ENCODE measurements around the gene PPHLN1. TPM values are rescaled to one million over a fixed set of nuclear protein-coding genes. Genes with fewer than 3 reads are reported as not detected.
A peak's percentile ranks its signal among the peaks of the same experiment; 100 is the strongest.

Gene PPHLN1
- total RNA-seq, 4 donors from 2014 or later, result 42.7 to 57.1 (median 53.2) TPM

DNA sequence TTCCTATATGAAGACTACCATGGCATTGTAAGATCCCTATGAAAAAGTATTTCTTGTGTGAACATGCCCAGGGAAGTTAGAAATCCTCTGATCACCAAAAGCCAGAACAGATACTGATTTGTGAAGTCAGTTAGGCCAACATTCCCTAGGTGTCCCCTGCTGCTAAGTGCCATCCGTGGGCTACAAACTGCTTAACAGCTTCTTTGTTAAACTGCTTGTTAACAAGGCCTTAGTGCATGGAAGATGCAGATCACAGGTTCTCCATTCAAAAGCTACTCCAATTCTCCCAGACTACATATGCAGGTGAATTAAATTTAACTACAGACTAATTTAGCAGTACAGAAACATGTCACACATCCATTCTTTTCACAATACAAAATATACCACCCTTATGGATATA lies 155.4 kb downstream of the PPHLN1 start:
- TF ChIP-seq, protein P1, sequence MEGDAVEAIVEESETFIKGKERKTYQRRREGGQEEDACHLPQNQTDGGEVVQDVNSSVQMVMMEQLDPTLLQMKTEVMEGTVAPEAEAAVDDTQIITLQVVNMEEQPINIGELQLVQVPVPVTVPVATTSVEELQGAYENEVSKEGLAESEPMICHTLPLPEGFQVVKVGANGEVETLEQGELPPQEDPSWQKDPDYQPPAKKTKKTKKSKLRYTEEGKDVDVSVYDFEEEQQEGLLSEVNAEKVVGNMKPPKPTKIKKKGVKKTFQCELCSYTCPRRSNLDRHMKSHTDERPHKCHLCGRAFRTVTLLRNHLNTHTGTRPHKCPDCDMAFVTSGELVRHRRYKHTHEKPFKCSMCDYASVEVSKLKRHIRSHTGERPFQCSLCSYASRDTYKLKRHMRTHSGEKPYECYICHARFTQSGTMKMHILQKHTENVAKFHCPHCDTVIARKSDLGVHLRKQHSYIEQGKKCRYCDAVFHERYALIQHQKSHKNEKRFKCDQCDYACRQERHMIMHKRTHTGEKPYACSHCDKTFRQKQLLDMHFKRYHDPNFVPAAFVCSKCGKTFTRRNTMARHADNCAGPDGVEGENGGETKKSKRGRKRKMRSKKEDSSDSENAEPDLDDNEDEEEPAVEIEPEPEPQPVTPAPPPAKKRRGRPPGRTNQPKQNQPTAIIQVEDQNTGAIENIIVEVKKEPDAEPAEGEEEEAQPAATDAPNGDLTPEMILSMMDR (IDR thresholded peaks at IDR 0.05), result no peak
- ATAC-seq (ENCODE audit: low FRiP score), result no peak
- no peak for DNase-seq (ENCODE audit: low spot score)

DNA sequence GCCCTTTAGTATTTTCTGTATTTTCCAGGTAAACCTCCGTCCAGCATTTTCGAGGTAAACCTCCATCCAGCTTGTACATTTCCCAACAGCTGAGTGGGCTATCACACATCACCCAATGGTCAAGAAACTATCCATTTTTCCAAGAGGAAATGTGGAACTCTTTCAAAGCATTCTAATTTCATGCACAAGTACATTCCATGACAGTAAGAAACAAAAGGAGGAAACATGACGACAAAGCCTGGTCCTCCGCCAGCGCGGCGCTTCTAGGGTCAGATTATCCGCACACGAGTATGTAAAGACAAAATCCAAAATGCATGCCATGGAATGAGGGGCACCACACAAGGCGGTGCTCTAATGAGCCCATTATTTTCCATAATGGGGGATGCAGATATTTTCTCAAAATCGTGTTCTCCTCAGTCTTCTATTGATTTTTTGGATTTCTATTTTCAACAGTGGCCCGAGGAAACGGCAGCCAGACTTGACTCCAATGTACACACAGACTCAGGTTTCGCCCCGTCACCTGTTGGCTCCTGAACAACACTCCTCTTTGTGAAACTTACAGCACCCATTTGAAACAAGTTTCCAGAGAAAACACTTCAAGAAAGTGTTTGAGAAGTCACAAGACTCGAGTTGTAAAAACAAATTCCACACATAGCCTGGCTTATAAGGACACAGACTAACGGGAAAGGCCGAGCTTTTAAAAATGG lies 156.2 kb downstream of the PPHLN1 start:
- TF ChIP-seq, protein P1 (IDR thresholded peaks at IDR 0.05), result no peak
- peak; percentile 3 for ATAC-seq (ENCODE audit: low FRiP score)
- DNase-seq (ENCODE audit: low spot score), result peak; percentile 27

DNA sequence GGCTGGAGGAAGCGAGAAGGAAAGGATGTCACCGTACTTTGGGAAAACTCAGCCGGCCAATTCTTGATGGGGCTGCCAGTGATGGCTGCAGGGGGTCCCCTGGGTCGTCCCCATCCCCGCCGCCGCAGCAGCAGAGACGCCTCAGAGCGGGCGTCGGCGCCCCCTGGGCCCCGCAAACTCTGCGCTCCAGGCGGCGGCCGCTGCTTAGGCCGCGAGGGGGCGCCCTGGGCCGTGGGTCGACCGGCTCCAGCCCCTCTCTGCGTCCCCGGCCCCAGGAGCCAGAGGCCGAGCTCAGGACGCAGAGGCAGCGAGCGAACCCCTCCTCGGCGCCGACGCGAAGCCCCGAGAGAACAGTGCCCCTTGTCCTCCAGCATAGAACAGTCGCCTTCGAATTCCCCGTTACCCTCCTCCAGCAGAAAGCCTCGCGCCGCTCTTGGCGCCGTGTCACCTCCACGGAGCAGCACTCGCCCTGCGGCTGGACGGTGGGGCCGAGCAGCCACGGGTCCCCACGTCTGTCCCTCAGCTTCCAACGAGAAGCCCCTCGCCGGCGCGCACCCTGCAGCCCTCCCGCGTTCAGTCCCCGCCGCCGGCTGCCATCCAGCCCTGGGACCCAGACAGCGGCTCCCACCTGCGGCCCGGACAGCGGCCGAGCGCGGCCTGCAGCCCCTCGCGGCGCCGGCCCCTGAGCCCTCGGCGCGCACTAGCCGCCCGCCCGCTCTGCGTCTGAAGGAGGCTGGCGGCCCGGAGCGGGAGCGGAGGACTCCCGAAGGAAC lies 157.0 kb downstream of the PPHLN1 start:
- TF ChIP-seq, protein P1 (IDR thresholded peaks at IDR 0.05), result peak in 1 of 3 donors; percentile 78
- DNase-seq (ENCODE audit: low spot score), result peak; percentile 29
- peak; percentile 89 for ATAC-seq (ENCODE audit: low FRiP score)

DNA sequence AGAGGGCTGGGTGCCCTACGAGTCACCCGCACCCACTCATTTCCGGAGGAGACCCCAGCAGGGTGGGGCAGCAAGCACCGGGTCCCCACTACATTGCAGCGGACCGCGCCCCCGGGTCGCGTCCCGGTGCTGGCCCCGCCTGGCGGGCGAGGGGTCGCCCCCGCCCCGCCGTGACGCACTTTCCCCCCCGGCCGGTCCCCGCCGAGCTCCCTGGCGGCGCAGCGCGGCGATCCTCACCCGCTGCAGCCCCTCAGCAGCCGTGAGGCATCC lies 157.5 kb downstream of the PPHLN1 start:
- TF ChIP-seq, protein P1 (IDR thresholded peaks at IDR 0.05), result no peak
- ATAC-seq (ENCODE audit: low FRiP score) (peak; percentile 52), DNase-seq (ENCODE audit: low spot score) (peak; percentile 25)

DNA sequence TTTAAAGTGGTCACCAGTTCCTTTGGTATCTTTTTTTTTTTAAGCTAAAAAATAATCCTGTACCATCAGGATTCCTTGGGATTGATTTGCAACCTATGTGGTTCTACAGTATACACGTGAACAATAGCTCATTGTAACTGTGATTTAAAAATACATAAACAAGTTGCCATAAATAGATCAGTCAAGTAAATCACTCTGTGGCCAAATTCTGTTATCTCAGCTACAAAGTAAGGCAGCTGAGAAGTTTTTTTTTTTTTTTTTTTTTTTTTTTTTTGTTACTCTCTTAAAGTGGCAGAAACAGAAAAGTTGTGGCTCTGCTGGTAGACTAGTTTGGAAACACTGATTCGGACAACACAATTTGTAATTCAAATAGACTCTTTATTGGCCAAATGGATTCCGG lies 159.0 kb downstream of the PPHLN1 start:
- ATAC-seq (ENCODE audit: low FRiP score) (no peak), DNase-seq (ENCODE audit: low spot score) (no peak)
- TF ChIP-seq, protein P1 (IDR thresholded peaks at IDR 0.05), result no peak

DNA sequence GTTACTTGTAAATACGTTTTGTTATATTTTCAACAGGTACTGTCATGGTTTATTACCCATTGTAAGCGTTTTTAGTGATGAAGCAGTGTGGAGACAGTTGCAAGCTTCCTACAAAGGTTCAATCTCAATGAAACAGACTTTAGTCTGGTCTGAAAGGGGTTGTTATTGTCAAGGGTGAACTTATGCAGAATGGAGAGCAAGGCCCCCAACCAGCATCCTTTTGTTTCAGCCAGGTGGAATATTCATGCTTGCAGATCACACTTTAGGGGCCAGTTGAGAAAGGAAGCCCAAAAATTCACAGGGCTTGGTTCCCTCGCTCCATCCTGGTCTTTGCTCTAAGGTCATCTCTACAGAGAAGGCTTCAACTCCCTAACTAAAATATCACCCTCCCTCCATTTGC lies 159.9 kb downstream of the PPHLN1 start:
- DNase-seq (ENCODE audit: low spot score), result no peak
- ATAC-seq (ENCODE audit: low FRiP score), result no peak

More for the DNA sequence above, 159.9 kb downstream of the PPHLN1 start:
- TF ChIP-seq, protein P1 (IDR thresholded peaks at IDR 0.05), result no peak

Measured in omental fat pad (tissue), 4 donors.